Mesendoderm (in vitro differentiated cells): Measurements from ENCODE around the gene NT5C1A.

Experiments used
- DNase-seq: peaks from one replicate; pipeline ENCODE4 v3.0.0; 2013
- H2AK5ac ChIP-seq: 2 replicates; pipeline ENCODE4 v1.6.1; 2013; ENCODE audit warnings: low read length, inconsistent platforms
- H2BK120ac ChIP-seq: 2 replicates; pipeline ENCODE4 v1.6.1; 2013; ENCODE audit warnings: low read depth, mild to moderate bottlenecking, low read length, moderate library complexity, mixed read lengths
- H2BK15ac ChIP-seq: replicated peaks from 2 replicates; pipeline ENCODE4 v1.6.1; 2013; ENCODE audit warnings: low read depth, mild to moderate bottlenecking, moderate library complexity
- H2BK5ac ChIP-seq: 2 replicates; pipeline ENCODE4 v1.6.1; 2013; ENCODE audit warnings: low read length, inconsistent platforms
- H3K18ac ChIP-seq: 2 replicates; pipeline ENCODE4 v1.6.1; 2013; ENCODE audit warnings: mild to moderate bottlenecking, low read length, mixed read lengths
- H3K23ac ChIP-seq: one replicate; pipeline ENCODE4 v1.6.1; 2013; ENCODE audit warnings: low read length
- H3K27ac ChIP-seq: 2 replicates; pipeline ENCODE4 v1.5.1; 2013; ENCODE audit warnings: low read depth, mild to moderate bottlenecking, inconsistent platforms, low read length, moderate library complexity
- H3K27me3 ChIP-seq: 2 replicates; pipeline ENCODE4 v1.6.1; 2013; ENCODE audit warnings: low read length, control low read depth, mild to moderate bottlenecking, inconsistent platforms; ENCODE audit not compliant: insufficient read depth, poor library complexity
- H3K36me3 ChIP-seq: 2 replicates; pipeline ENCODE4 v1.6.1; 2013; ENCODE audit warnings: low read length, inconsistent platforms; ENCODE audit not compliant: control insufficient read depth, insufficient read depth
- H3K4ac ChIP-seq: one replicate; pipeline ENCODE4 v1.6.1; 2013; ENCODE audit warnings: low read depth, mild to moderate bottlenecking, low read length, moderate library complexity
- H3K4me1 ChIP-seq: 2 replicates; pipeline ENCODE4 v1.6.1; 2013; ENCODE audit warnings: low read depth, low read length, inconsistent platforms; ENCODE audit not compliant: control insufficient read depth
- H3K4me2 ChIP-seq: 2 replicates; pipeline ENCODE4 v1.6.1; 2013; ENCODE audit warnings: low read length
- H3K4me3 ChIP-seq: 2 replicates; pipeline ENCODE4 v1.5.1; 2013; ENCODE audit warnings: mild to moderate bottlenecking, low read length
- H3K56ac ChIP-seq: one replicate; pipeline ENCODE4 v1.6.1; 2013; ENCODE audit warnings: low read length
- H3K79me1 ChIP-seq: 2 replicates; pipeline ENCODE4 v1.6.1; 2013; ENCODE audit warnings: low read length, inconsistent platforms
- H3K79me2 ChIP-seq: 2 replicates; pipeline ENCODE4 v1.6.1; 2013; ENCODE audit warnings: mild to moderate bottlenecking, low read length; ENCODE audit not compliant: control insufficient read depth, insufficient read depth
- H3K9ac ChIP-seq: 2 replicates; pipeline ENCODE4 v1.6.1; 2013; ENCODE audit warnings: low read length, inconsistent platforms
- H4K5ac ChIP-seq: one replicate; pipeline ENCODE4 v1.6.1; 2013; ENCODE audit warnings: low read length
- H4K8ac ChIP-seq: one replicate; pipeline ENCODE4 v1.6.1; 2013; ENCODE audit warnings: low read depth, mild to moderate bottlenecking, control low read depth, low read length, moderate library complexity
- WGBS: extraction: QIAGEN DNeasy Blood & Tissue Kit; methylation state at CpG from one replicate; pipeline ENCODE4 v1.1.7; 2013; ENCODE audit warnings: low lambda C conversion rate, missing lambda C conversion rate; ENCODE audit not compliant: insufficient coverage; ENCODE audit errors: extremely low coverage; 5-methylcytosine and 5-hydroxymethylcytosine counted together

NT5C1A gene

GRCh38 chr1:39668894-39669293 is 3.0 kb downstream of the NT5C1A start:
- Histone ChIP-seq H3K79me1 (no peaks in the 10 kb centered on the region), H2AK5ac (no peak overlapping the region), H3K4ac (no peak overlapping the region), H3K56ac (no peak overlapping the region), H3K18ac (no peak overlapping the region), H3K23ac (no peak overlapping the region), H3K4me2 (no peak overlapping the region), H3K27ac (no peak overlapping the region), H3K9ac (no peak overlapping the region), H3K36me3 (no peaks in the 10 kb centered on the region), H2BK120ac (no peak overlapping the region), H4K8ac (no peak overlapping the region), H2BK5ac (no peak overlapping the region), H4K5ac (no peak overlapping the region), H3K4me1 (no peaks in the 10 kb centered on the region), H3K79me2 (no peaks in the 10 kb centered on the region), H2BK15ac (no peak overlapping the region), H3K4me3 (no peak overlapping the region), H3K27me3 (peaks cover 34% of the 10 kb centered on the region)
- WGBS = no CpG with 5 or more reads among the region's 3 CpGs
- no peak for DNase-seq

GRCh38 chr1:39668111-39668510 is 3.8 kb downstream of the NT5C1A start:
- H4K8ac ChIP-seq = no peak overlapping the region
- no peak overlapping the region for H3K4me2 ChIP-seq
- no peak overlapping the region for H2BK15ac ChIP-seq
- H3K79me2 ChIP-seq = no peaks in the 10 kb centered on the region
- no peaks in the 10 kb centered on the region for H3K36me3 ChIP-seq
- no peak overlapping the region for H3K9ac ChIP-seq
- no peak overlapping the region for H2BK5ac ChIP-seq
- peak overlapping the region; percentile 66 for H3K23ac ChIP-seq
- no peak overlapping the region for H4K5ac ChIP-seq
- H3K27ac ChIP-seq = no peak overlapping the region
- no peak overlapping the region for H3K4ac ChIP-seq
- WGBS = no CpG with 5 or more reads among the region's 3 CpGs
- peaks cover 33% of the 10 kb centered on the region for H3K27me3 ChIP-seq
- H2AK5ac ChIP-seq = no peak overlapping the region
- H3K79me1 ChIP-seq = no peaks in the 10 kb centered on the region
- H3K4me3 ChIP-seq = no peak overlapping the region
- H2BK120ac ChIP-seq = no peak overlapping the region
- H3K18ac ChIP-seq = no peak overlapping the region
- no peak overlapping the region for H3K56ac ChIP-seq
- H3K4me1 ChIP-seq = no peaks in the 10 kb centered on the region
- no peak for DNase-seq

- Histone ChIP-seq H2BK120ac (no peak overlapping the region), H3K27me3 (peaks cover 26% of the 10 kb centered on the region)
- DNase-seq = no peak
Observed at GRCh38 chr1:39666772-39667171, 5.1 kb downstream of the NT5C1A start.

GRCh38 chr1:39663559-39663958 is 8.3 kb downstream of the NT5C1A start:
- Histone ChIP-seq H3K27me3 (peaks cover 6% of the 10 kb centered on the region), H3K4me1 (no peaks in the 10 kb centered on the region), H3K4ac (no peak overlapping the region), H2AK5ac (no peak overlapping the region), H3K4me3 (no peak overlapping the region), H3K56ac (no peak overlapping the region), H3K79me1 (no peaks in the 10 kb centered on the region), H3K27ac (no peak overlapping the region), H3K23ac (no peak overlapping the region), H3K9ac (no peak overlapping the region), H2BK120ac (no peak overlapping the region), H4K5ac (no peak overlapping the region), H2BK15ac (no peak overlapping the region), H3K36me3 (no peaks in the 10 kb centered on the region), H3K4me2 (no peak overlapping the region), H4K8ac (no peak overlapping the region), H3K79me2 (no peaks in the 10 kb centered on the region), H2BK5ac (no peak overlapping the region), H3K18ac (no peak overlapping the region)
- peak; percentile 45 for DNase-seq
- no CpG with 5 or more reads among the region's 8 CpGs for WGBS

More at GRCh38 chr1:39666772-39667171, 5.1 kb downstream of the NT5C1A start:
- H3K79me1 ChIP-seq = no peaks in the 10 kb centered on the region
- H3K23ac ChIP-seq = no peak overlapping the region
- no peak overlapping the region for H3K4me2 ChIP-seq
- H3K9ac ChIP-seq = no peak overlapping the region
- H2BK5ac ChIP-seq = no peak overlapping the region
- no peak overlapping the region for H4K5ac ChIP-seq
- H4K8ac ChIP-seq = no peak overlapping the region
- H2AK5ac ChIP-seq = no peak overlapping the region
- no peak overlapping the region for H3K4ac ChIP-seq
- no peak overlapping the region for H3K4me3 ChIP-seq
- no peak overlapping the region for H3K27ac ChIP-seq
- no peak overlapping the region for H2BK15ac ChIP-seq
- no peaks in the 10 kb centered on the region for H3K4me1 ChIP-seq
- no CpG with 5 or more reads among the region's 3 CpGs for WGBS
- H3K18ac ChIP-seq = no peak overlapping the region
- H3K56ac ChIP-seq = no peak overlapping the region
- H3K36me3 ChIP-seq = no peaks in the 10 kb centered on the region
- no peaks in the 10 kb centered on the region for H3K79me2 ChIP-seq

- Histone ChIP-seq H4K8ac (no peak overlapping the region), H3K56ac (no peak overlapping the region), H2BK15ac (no peak overlapping the region), H2BK120ac (no peak overlapping the region), H3K4me2 (no peak overlapping the region), H3K4me1 (no peaks in the 10 kb centered on the region), H3K79me2 (no peaks in the 10 kb centered on the region), H3K27me3 (peaks cover 5% of the 10 kb centered on the region), H3K4ac (no peak overlapping the region), H3K23ac (no peak overlapping the region), H3K79me1 (no peaks in the 10 kb centered on the region), H3K27ac (no peak overlapping the region), H3K4me3 (no peak overlapping the region), H2BK5ac (no peak overlapping the region), H3K9ac (no peak overlapping the region), H3K36me3 (no peaks in the 10 kb centered on the region), H2AK5ac (no peak overlapping the region), H4K5ac (no peak overlapping the region), H3K18ac (no peak overlapping the region)
- no peak for DNase-seq
- WGBS = no CpG with 5 or more reads among the region's 1 CpG
Observed at GRCh38 chr1:39662861-39663260, 9.0 kb downstream of the NT5C1A start.

- Histone ChIP-seq H3K27me3 (no peaks in the 10 kb centered on the region), H2BK5ac (no peak overlapping the region), H3K56ac (no peak overlapping the region), H2AK5ac (no peak overlapping the region), H3K79me2 (no peaks in the 10 kb centered on the region), H3K79me1 (no peaks in the 10 kb centered on the region), H4K5ac (no peak overlapping the region), H2BK120ac (no peak overlapping the region), H4K8ac (no peak overlapping the region), H3K4ac (no peak overlapping the region), H3K4me2 (no peak overlapping the region), H2BK15ac (no peak overlapping the region), H3K36me3 (no peaks in the 10 kb centered on the region), H3K18ac (no peak overlapping the region), H3K9ac (no peak overlapping the region), H3K23ac (no peak overlapping the region), H3K4me3 (no peak overlapping the region), H3K4me1 (no peaks in the 10 kb centered on the region), H3K27ac (no peak overlapping the region)
- no peak for DNase-seq
- WGBS = no CpG with 5 or more reads among the region's 5 CpGs
Observed at GRCh38 chr1:39659538-39659937, 12.4 kb downstream of the NT5C1A start.
